Transverse colon (tissue), 4 donors: Measurements from ENCODE around the gene VAC14. TPM values are rescaled to one million over a fixed set of nuclear protein-coding genes. Genes with fewer than 3 reads are reported as not detected.
"Not testable (repeated sequence)": the region's sequence is repeated elsewhere in the genome, so short reads cannot be mapped to it uniquely, and the experiment has no call there.

Experiments
- DNase-seq: peaks from one replicate; pipeline ENCODE4 v3.0.0-alpha.2; 2019
- H3K27ac ChIP-seq, 4 donors: fragments of 200-600 bp; sonication (generic); 2 replicates each; pipeline ENCODE4 v1.5.1; 2016 to 2018; ENCODE audit warnings: inconsistent platforms in 4 of 4
- H3K27me3 ChIP-seq: fragments of 200-600 bp; sonication (generic); 2 replicates; pipeline ENCODE4 v1.5.1; 2017; ENCODE audit warnings: inconsistent platforms
- H3K36me3 ChIP-seq, 4 donors: fragments of 200-600 bp; sonication (generic); 2 replicates each; pipeline ENCODE4 v1.5.1; 2017 to 2019; ENCODE audit warnings: inconsistent platforms in 4 of 4
- H3K4me1 ChIP-seq, 4 donors: fragments of 200-600 bp; sonication (generic); 2 replicates each; pipeline ENCODE4 v1.5.1; 2017 to 2020; ENCODE audit warnings: inconsistent platforms in 4 of 4
- H3K4me3 ChIP-seq, 4 donors: fragments of 200-600 bp; sonication (generic); 1 replicate in 1 of 4; 2 replicates in 3 of 4; pipeline versions ENCODE4 v1.5.1 to v1.6.1; 2017 to 2019; ENCODE audit warnings: inconsistent platforms in 4 of 4
- H3K9me3 ChIP-seq, 2 donors: fragments of 200-600 bp; sonication (generic); 2 replicates each; pipeline ENCODE4 v1.5.1; 2017 to 2019; ENCODE audit warnings: inconsistent platforms in 2 of 2
- EP300 ChIP-seq: sonication (generic); formaldehyde crosslinking; IDR thresholded peaks from one replicate; pipeline ENCODE4 v1.6.1; 2017; ENCODE audit warnings: antibody characterized with exemption, low read depth
- POLR2A ChIP-seq: fragments of 450-650 bp; IDR thresholded peaks from one replicate; pipeline ENCODE4 v1.6.1; 2016; ENCODE audit warnings: antibody characterized with exemption, mild to moderate bottlenecking, moderate library complexity
- POLR2AphosphoS5 ChIP-seq, 3 donors: sonication (generic); formaldehyde crosslinking; IDR thresholded peaks; one replicate each; pipeline ENCODE4 v1.6.1; 2016; ENCODE audit warnings: antibody characterized with exemption in 3 of 3
- WGBS, 2 donors: methylation state at CpG; one replicate each; pipeline ENCODE4 v1.1.5; 2018; ENCODE audit warnings: low coverage in 1 of 2; 5-methylcytosine and 5-hydroxymethylcytosine counted together
- in situ Hi-C, 4 donors: fragments of 200-750 bp; cut with MboI; loops; one replicate each; pipeline versions ENCODE4 v1.15.0 to v1.15.1; 2017; ENCODE audit warnings: low sequenced_read_pairs in 3 of 4, low pct_ligation_motif_present in 1 of 4, low pct_unique_long_range_greater_than_20kb in 1 of 4
- intact Hi-C: fragments of 100-400 bp; cut with DNase I; formaldehyde crosslinking; loops from one replicate; pipeline ENCODE4 v1.15.1; 2023; ENCODE audit warnings: low total_unique reads
- total RNA-seq, 4 donors: library from RNA; depleted of rRNA; stranded (reverse); fragments of >200 nt; gene quantifications; one replicate each; pipeline ENCODE4 v1.1.0, GENCODE V29; 2016
- TF ChIP-seq, protein P1 (sequence below), 5 experiments: fragments of 200-600 bp in 3 of 5; fragments of 450-650 bp in 2 of 5; sonication (generic) in 3 of 5; IDR thresholded peaks; 1 replicate in 2 of 5; 2 replicates in 3 of 5; pipeline ENCODE4 v1.5.1; 2016 to 2017; ENCODE audit warnings: antibody characterized with exemption in 5 of 5, inconsistent platforms in 3 of 5, mild to moderate bottlenecking in 2 of 5, moderate library complexity in 1 of 5

The VAC14 gene
- total RNA-seq, 4 donors from 2014 or later = 37.2 to 270 (median 64.3) TPM

DNA sequence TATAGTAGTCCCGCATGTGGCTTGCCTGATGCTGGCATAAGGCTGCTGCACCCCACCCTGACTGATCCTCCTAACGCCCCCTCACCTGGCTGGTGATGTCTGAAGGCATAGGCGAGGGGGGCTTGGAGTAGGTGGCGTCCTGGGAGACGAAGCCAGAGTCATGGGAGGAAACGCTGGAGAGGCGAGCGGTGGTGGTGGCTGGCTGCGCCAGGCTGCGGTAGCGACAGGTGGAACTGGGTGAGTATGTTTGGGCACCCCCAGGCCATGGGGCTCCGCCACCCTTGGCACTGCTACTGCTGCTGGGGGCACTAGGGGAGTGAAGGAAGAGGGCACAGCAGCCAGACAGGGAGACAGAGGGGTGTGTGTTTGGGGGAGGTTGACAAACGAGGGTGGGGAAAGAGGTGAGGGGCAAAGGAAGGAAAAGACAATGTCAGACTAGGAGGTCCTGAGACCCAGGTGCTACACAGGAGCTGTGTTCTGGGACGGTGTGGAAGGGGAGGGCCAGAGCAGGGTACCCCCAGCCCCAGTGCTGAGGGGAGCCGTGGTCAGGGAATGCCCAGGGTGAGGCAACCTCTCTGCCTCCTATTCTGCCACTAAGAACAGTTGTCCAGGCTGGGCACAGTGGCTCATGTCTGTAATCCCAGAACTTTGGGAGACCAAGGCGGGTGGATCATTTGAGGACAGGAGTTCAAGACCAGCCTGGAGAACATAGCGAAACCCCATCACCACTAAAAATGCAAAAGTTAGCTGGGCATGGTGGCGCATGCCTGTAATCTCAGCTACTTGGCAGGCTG, 126.5 kb downstream of the VAC14 start:
- H3K27ac ChIP-seq = no peak overlapping the region
- intact Hi-C loops (no loop called here), in situ Hi-C loops (loop anchor here in 3 of 4 donors (10.0 to 25.0 kb wide), 3 partner anchors 90 to 312 kb away; no protein-coding TSS in a partner anchor)
- no peaks in the 10 kb centered on the region for H3K27me3 ChIP-seq
- peaks cover 0 to 7% (median 0%) of the 10 kb centered on the region in 4 donors for H3K4me1 ChIP-seq
- H3K36me3 ChIP-seq = peaks cover 0 to 13% (median 0%) of the 10 kb centered on the region in 4 donors
- WGBS, 2 donors = 90 to 95% methylated on average over 4 to 18 of the region's 18 CpGs
- no peak for DNase-seq
- TF ChIP-seq POLR2A = no peak
- TF ChIP-seq, protein P1, sequence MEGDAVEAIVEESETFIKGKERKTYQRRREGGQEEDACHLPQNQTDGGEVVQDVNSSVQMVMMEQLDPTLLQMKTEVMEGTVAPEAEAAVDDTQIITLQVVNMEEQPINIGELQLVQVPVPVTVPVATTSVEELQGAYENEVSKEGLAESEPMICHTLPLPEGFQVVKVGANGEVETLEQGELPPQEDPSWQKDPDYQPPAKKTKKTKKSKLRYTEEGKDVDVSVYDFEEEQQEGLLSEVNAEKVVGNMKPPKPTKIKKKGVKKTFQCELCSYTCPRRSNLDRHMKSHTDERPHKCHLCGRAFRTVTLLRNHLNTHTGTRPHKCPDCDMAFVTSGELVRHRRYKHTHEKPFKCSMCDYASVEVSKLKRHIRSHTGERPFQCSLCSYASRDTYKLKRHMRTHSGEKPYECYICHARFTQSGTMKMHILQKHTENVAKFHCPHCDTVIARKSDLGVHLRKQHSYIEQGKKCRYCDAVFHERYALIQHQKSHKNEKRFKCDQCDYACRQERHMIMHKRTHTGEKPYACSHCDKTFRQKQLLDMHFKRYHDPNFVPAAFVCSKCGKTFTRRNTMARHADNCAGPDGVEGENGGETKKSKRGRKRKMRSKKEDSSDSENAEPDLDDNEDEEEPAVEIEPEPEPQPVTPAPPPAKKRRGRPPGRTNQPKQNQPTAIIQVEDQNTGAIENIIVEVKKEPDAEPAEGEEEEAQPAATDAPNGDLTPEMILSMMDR (IDR thresholded peaks at IDR 0.05) = no peak
- H3K9me3 ChIP-seq = no peaks in the 10 kb centered on the region
- H3K4me3 ChIP-seq = no peak overlapping the region

DNA sequence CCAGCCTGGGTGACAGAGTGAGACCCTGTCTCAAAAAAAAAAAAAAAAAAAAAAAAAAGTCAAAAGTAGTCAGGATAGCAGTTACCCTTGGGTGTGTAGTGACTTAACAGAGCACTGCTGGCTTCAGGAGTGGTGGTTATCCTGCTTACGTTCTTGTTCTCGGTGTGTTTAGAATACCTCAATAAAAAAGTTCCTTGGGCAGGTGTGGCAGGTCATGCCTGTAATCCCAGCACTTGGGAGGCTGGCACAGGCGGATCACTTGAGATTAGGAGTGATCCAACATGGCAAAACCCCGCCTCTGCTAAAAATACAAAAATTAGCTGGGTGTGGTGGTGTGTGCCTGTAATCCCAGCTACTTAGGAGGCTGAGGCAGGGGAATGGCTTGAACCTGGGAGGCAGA, 130.0 kb downstream of the VAC14 start:
- H3K4me1 ChIP-seq, H3K4me3 ChIP-seq, intact Hi-C loops, H3K9me3 ChIP-seq, H3K27me3 ChIP-seq: not testable (repeated sequence)
- Histone ChIP-seq H3K36me3 (peaks cover 0 to 32% (median 8%) of the 10 kb centered on the region in 4 donors), H3K27ac (peak overlapping the region in 2 of 4 donors; percentile 34 to 49)
- 61 to 71% methylated on average over 1 to 4 of the region's 4 CpGs for WGBS, 2 donors
- in situ Hi-C loops = loop anchor here in 3 of 4 donors (10.0 to 25.0 kb wide), 3 partner anchors 94 to 309 kb away; no protein-coding TSS in a partner anchor
- peak; percentile 57 for DNase-seq

DNA sequence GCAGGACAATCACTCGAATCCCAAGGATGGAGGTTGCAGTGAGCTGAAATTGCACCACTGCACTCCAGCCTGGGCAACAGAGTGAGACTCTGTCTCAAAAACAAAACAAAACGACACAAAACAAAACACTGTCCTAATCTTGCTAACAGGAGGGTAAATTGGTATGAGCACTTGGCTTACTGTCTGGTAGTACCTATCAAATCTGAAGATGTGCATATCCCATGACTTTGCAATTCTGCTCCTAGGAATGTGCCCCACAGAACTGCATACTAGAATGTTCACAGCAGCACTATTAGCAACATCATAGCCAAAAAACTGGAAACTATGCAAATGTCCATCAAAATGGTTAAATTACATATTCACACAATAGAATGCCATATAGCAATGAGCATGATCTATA, 130.8 kb downstream of the VAC14 start:
- Histone ChIP-seq H3K9me3 (no peaks in the 10 kb centered on the region), H3K27me3 (no peaks in the 10 kb centered on the region), H3K27ac (peak overlapping the region in 2 of 4 donors; percentile 34 to 49), H3K4me1 (peaks cover 0 to 7% (median 0%) of the 10 kb centered on the region in 4 donors), H3K36me3 (peaks cover 0 to 32% (median 8%) of the 10 kb centered on the region in 4 donors), H3K4me3 (no peak overlapping the region)
- TF ChIP-seq EP300 (no peak), POLR2AphosphoS5 (IDR thresholded peaks at IDR 0.05) (no peak), POLR2A (no peak)
- TF ChIP-seq, protein P1 (IDR thresholded peaks at IDR 0.05) = no peak
- 70 to 100% methylated on average over 1 to 2 of the region's 2 CpGs for WGBS, 2 donors
- intact Hi-C loops = no loop called here
- DNase-seq = no peak
- in situ Hi-C loops = loop anchor here in 3 of 4 donors (10.0 to 25.0 kb wide), 3 partner anchors 95 to 308 kb away; no protein-coding TSS in a partner anchor

DNA sequence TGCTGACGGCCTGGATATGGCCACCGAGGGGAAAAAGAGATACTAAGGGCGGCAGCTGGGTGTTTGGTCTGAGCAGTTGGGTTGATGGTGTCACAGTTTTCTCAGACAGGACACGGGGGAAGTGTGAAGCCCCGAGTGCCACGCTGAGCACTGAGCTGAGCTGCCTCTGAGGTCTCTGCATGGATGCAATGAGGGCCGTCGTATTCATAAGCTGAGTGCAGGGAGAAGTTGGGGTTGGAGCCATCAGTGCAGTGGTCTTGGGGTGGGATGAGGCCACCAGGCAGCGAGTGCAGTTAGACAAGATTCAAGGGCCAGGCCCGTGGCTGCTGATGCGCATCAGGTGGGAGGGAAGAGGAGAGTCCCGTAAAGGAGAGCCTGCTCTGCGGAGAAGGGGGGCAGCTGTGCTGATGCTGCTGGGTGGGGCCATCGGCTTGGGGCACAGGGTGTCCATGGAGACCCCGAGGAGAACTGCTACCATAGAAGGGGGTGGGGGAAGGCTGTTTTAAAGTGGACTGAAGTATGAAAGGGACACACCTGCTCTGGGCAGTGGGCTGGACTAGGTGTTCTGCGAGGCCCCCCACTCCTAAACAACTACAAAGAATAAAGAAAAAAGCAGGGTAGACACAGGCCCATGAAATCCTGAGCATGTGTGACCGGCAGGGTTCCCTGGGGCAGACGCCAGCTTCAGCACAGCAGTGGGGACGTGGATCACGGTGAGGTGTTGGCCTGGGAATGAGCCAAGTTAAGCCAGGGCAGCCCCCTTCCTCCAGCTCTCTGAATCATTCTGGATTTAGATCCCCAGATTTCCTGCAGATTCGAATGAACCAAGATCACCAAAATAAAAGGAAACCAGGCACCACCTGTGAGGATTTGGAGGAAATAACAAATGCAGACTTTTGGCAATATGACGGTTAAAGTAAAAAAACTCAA, 134.9 kb downstream of the VAC14 start:
- in situ Hi-C loops = loop anchor here in 2 of 4 donors (25.0 kb wide), 1 partner anchor 304 kb away; no protein-coding TSS in a partner anchor
- TF ChIP-seq, protein P1 (IDR thresholded peaks at IDR 0.05) = no peak
- no peak for TF ChIP-seq POLR2AphosphoS5 (IDR thresholded peaks at IDR 0.05)
- TF ChIP-seq EP300 = no peak
- TF ChIP-seq POLR2A = no peak
- DNase-seq = no peak
- intact Hi-C loops = no loop called here
- Histone ChIP-seq H3K27ac (no peak overlapping the region), H3K4me3 (no peak overlapping the region), H3K36me3 (peaks cover 0 to 30% (median 13%) of the 10 kb centered on the region in 4 donors), H3K9me3 (no peaks in the 10 kb centered on the region), H3K4me1 (peaks cover 0 to 20% (median 9%) of the 10 kb centered on the region in 4 donors), H3K27me3 (no peaks in the 10 kb centered on the region)
- 84% methylated on average over 22 of the region's 22 CpGs; no CpG with 5 or more reads in 1 of the 2 donors for WGBS, 2 donors
